CD14-positive monocyte (primary cell): Measurements from ENCODE around the gene PVALEF. TPM values are rescaled to one million over a fixed set of nuclear protein-coding genes. Genes with fewer than 3 reads are reported as not detected.
"Not testable (repeated sequence)": the region's sequence is repeated elsewhere in the genome, so short reads cannot be mapped to it uniquely, and the experiment has no call there.

Experiments used
- DNase-seq, 3 donors: peaks; one replicate each; pipeline ENCODE4 v3.0.0-alpha.2; 2011 to 2022
- H2AFZ ChIP-seq: 2 replicates; pipeline ENCODE4 v1.6.0; 2012; ENCODE audit warnings: mild to moderate bottlenecking, low read depth, low read length, inconsistent platforms; ENCODE audit not compliant: insufficient read depth, poor library complexity, severe bottlenecking
- H3K27ac ChIP-seq, 2 donors: 1 replicate in 1 of 2; 2 replicates in 1 of 2; pipeline ENCODE4 v1.5.1; 2012 to 2013; ENCODE audit warnings: low read length in 2 of 2, control low read depth in 1 of 2, inconsistent platforms in 1 of 2, low read depth in 1 of 2, mild to moderate bottlenecking in 1 of 2
- H3K27me3 ChIP-seq, 2 donors: one replicate each; pipeline versions ENCODE4 v1.6.0 to v1.6.1; 2011 to 2013; ENCODE audit warnings: low read length in 2 of 2; ENCODE audit not compliant: control insufficient read depth in 2 of 2, insufficient read depth in 2 of 2
- H3K36me3 ChIP-seq, 2 donors: replicated peaks in 1 of 2; 1 replicate in 1 of 2; 2 replicates in 1 of 2; pipeline versions ENCODE4 v1.5.1 to v1.6.1; 2012 to 2013; ENCODE audit warnings: low read length in 2 of 2, control low read depth in 1 of 2, inconsistent platforms in 1 of 2, mild to moderate bottlenecking in 1 of 2; ENCODE audit not compliant: insufficient read depth in 2 of 2, control insufficient read depth in 1 of 2
- H3K4me1 ChIP-seq, 2 donors: 1 replicate in 1 of 2; 2 replicates in 1 of 2; pipeline versions ENCODE4 v1.5.1 to v1.6.1; 2012 to 2013; ENCODE audit warnings: low read length in 2 of 2, control low read depth in 1 of 2, inconsistent platforms in 1 of 2, mild to moderate bottlenecking in 1 of 2, moderate library complexity in 1 of 2; ENCODE audit not compliant: insufficient read depth in 2 of 2, control insufficient read depth in 1 of 2
- H3K4me2 ChIP-seq: replicated peaks from 2 replicates; pipeline ENCODE3; 2012; ENCODE audit warnings: low read length, moderate library complexity, mild to moderate bottlenecking; ENCODE audit not compliant: poor library complexity, severe bottlenecking; ENCODE audit errors: extremely low read depth
- H3K4me3 ChIP-seq, 3 experiments: fragments of 200-600 bp in 1 of 3; sonication (generic) in 1 of 3; replicated peaks in 1 of 3; 1 replicate in 2 of 3; 2 replicates in 1 of 3; pipeline ENCODE4 v1.5.1; 2011 to 2013; ENCODE audit warnings: low read length in 3 of 3, mild to moderate bottlenecking in 3 of 3, control low read depth in 2 of 3, low read depth in 2 of 3, inconsistent platforms in 1 of 3, moderate library complexity in 1 of 3
- H3K79me2 ChIP-seq: 2 replicates; pipeline ENCODE4 v1.6.0; 2012; ENCODE audit warnings: mild to moderate bottlenecking, control low read depth, inconsistent platforms, low read length, moderate library complexity; ENCODE audit not compliant: insufficient read depth
- H3K9ac ChIP-seq: 2 replicates; pipeline ENCODE4 v1.6.0; 2017; ENCODE audit warnings: low read length, mild to moderate bottlenecking; ENCODE audit not compliant: insufficient read depth, poor library complexity, severe bottlenecking
- H3K9me3 ChIP-seq, 2 donors: replicated peaks in 1 of 2; 1 replicate in 1 of 2; 2 replicates in 1 of 2; pipeline versions ENCODE4 v1.5.1 to v1.6.1; 2012 to 2013; ENCODE audit warnings: low read length in 2 of 2, control low read depth in 1 of 2; ENCODE audit not compliant: control insufficient read depth in 1 of 2, insufficient read depth in 1 of 2
- H4K20me1 ChIP-seq: 2 replicates; pipeline ENCODE4 v1.6.0; 2012; ENCODE audit warnings: mild to moderate bottlenecking, low read length, control low read depth, moderate library complexity; ENCODE audit not compliant: insufficient read depth
- H3K27ac Mint-ChIP-seq, 7 donors: one replicate each; pipeline ENCODE4 v1.8.0; 2020; ENCODE audit warnings: mild to moderate bottlenecking in 7 of 7, mixed read lengths in 7 of 7, moderate library complexity in 6 of 7, inconsistent platforms in 2 of 7
- H3K27me3 Mint-ChIP-seq, 3 donors: one replicate each; pipeline ENCODE4 v1.8.0; 2021 to 2022; ENCODE audit warnings: low read depth in 3 of 3, mild to moderate bottlenecking in 3 of 3, mixed read lengths in 3 of 3, moderate library complexity in 3 of 3, inconsistent platforms in 1 of 3
- H3K36me3 Mint-ChIP-seq, 2 donors: one replicate each; pipeline ENCODE4 v1.8.0; 2020; ENCODE audit warnings: mixed read lengths in 2 of 2, inconsistent platforms in 1 of 2, mild to moderate bottlenecking in 1 of 2
- H3K4me1 Mint-ChIP-seq: one replicate; pipeline ENCODE4 v1.8.0; 2020; ENCODE audit warnings: mild to moderate bottlenecking, mixed read lengths
- H3K4me3 Mint-ChIP-seq, 2 donors: one replicate each; pipeline ENCODE4 v1.8.0; 2020; ENCODE audit warnings: mild to moderate bottlenecking in 2 of 2, mixed read lengths in 2 of 2, moderate library complexity in 1 of 2
- H3K9me3 Mint-ChIP-seq, 7 donors: one replicate each; pipeline ENCODE4 v1.8.0; 2020 to 2022; ENCODE audit warnings: mixed read lengths in 7 of 7, mild to moderate bottlenecking in 6 of 7, moderate library complexity in 6 of 7, inconsistent platforms in 2 of 7
- WGBS: methylation state at CpG from one replicate; pipeline ENCODE4 v1.1.5; 2013; ENCODE audit warnings: missing lambda C conversion rate; ENCODE audit not compliant: insufficient coverage; 5-methylcytosine and 5-hydroxymethylcytosine counted together
- intact Hi-C, 2 donors: fragments of 100-400 bp; cut with micrococcal nuclease; formaldehyde crosslinking; loops; one replicate each; pipeline versions ENCODE4 v1.15.0 to v1.15.1; 2023
- polyA plus RNA-seq, 3 donors: library from polyadenylated mRNA; depleted of rRNA in 1 of 3; unstranded in 2 of 3; stranded (reverse) in 1 of 3; fragments of 300-500 nt in 2 of 3; fragments of >200 nt in 1 of 3; fragmentation: Illumina TruSeq in 2 of 3; gene quantifications; 1 replicate in 2 of 3; 2 replicates in 1 of 3; pipeline ENCODE4 v1.2.3, GENCODE V29; 2012 to 2021
- TF ChIP-seq, protein P1 (sequence below): fragments of 200-600 bp; IDR thresholded peaks from one replicate; pipeline ENCODE4 v1.8.0; 2022; ENCODE audit warnings: antibody characterized with exemption, mild to moderate bottlenecking

PVALEF gene
- polyA plus RNA-seq, 3 donors, result not detected

- Histone ChIP-seq H3K4me3 (no peak overlapping the region), H3K27ac (no peak overlapping the region), H3K27me3 (no peaks in the 10 kb centered on the region), H3K36me3 (no peaks in the 10 kb centered on the region), H3K79me2 (peaks cover 10% of the 10 kb centered on the region), H2AFZ (no peak overlapping the region), H3K9ac (no peak overlapping the region), H3K4me2 (no peak overlapping the region), H3K9me3 (no peaks in the 10 kb centered on the region), H3K4me1 (peaks cover 11 to 26% of the 10 kb centered on the region in 2 donors), H4K20me1 (peaks cover 34% of the 10 kb centered on the region)
- TF ChIP-seq, protein P1, sequence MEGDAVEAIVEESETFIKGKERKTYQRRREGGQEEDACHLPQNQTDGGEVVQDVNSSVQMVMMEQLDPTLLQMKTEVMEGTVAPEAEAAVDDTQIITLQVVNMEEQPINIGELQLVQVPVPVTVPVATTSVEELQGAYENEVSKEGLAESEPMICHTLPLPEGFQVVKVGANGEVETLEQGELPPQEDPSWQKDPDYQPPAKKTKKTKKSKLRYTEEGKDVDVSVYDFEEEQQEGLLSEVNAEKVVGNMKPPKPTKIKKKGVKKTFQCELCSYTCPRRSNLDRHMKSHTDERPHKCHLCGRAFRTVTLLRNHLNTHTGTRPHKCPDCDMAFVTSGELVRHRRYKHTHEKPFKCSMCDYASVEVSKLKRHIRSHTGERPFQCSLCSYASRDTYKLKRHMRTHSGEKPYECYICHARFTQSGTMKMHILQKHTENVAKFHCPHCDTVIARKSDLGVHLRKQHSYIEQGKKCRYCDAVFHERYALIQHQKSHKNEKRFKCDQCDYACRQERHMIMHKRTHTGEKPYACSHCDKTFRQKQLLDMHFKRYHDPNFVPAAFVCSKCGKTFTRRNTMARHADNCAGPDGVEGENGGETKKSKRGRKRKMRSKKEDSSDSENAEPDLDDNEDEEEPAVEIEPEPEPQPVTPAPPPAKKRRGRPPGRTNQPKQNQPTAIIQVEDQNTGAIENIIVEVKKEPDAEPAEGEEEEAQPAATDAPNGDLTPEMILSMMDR, result no peak
- H3K9me3 Mint-ChIP-seq, result peaks cover 0 to 4% (median 0%) of the 10 kb centered on the region in 7 donors
- WGBS, result 94% methylated on average over 14 of the region's 17 CpGs
- intact Hi-C loops, result loop anchor here (2.0 to 5.0 kb wide), 5 partner anchors 43 to 338 kb away; partner anchors contain the start of gene CEP131 (in 1 of the 2)
- peaks cover 24% of the 10 kb centered on the region for H3K4me1 Mint-ChIP-seq
- peaks cover 8 to 22% of the 10 kb centered on the region in 2 donors for H3K36me3 Mint-ChIP-seq
- H3K27me3 Mint-ChIP-seq, result peaks cover 0 to 4% (median 2%) of the 10 kb centered on the region in 3 donors
- H3K4me3 Mint-ChIP-seq, result no peak overlapping the region
- no peak for DNase-seq
- peak overlapping the region in 3 of 7 donors; percentile 13 to 68 (median 28) for H3K27ac Mint-ChIP-seq
Observed at GRCh38 chr17:81143717-81144422, 21.4 kb upstream of the PVALEF start.

DNA sequence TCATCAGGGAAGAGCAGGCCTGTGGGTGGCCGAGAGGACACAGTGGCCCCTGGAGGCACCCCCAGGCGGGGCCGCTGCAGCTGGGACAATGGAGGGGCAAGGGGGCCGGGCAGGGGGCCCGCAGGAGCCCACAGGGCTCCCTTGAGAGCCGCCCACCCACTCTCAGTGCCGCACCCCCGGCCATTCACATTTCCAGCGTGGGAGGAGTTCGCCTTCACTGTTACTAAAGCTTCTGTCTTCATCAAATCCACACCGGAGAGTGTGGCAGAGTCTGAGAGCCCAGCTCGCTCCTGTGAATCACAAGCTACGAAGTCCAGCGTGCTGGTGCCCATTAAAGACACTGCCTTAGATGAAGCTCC lies 20.9 kb upstream of the PVALEF start:
- Histone ChIP-seq H3K4me3 (no peak overlapping the region), H3K4me1 (peaks cover 16 to 31% of the 10 kb centered on the region in 2 donors), H3K36me3 (no peaks in the 10 kb centered on the region), H3K4me2 (no peak overlapping the region), H3K9me3 (no peaks in the 10 kb centered on the region), H3K9ac (no peak overlapping the region), H3K27ac (no peak overlapping the region), H3K27me3 (no peaks in the 10 kb centered on the region), H2AFZ (no peak overlapping the region), H4K20me1 (peaks cover 29% of the 10 kb centered on the region), H3K79me2 (peaks cover 12% of the 10 kb centered on the region)
- TF ChIP-seq, protein P1, result no peak
- intact Hi-C loops, result loop anchor here (5.0 kb wide), 3 partner anchors 43 to 338 kb away; partner anchors contain the start of gene CEP131 (in 1 of the 2)
- peaks cover 8 to 24% of the 10 kb centered on the region in 2 donors for H3K36me3 Mint-ChIP-seq
- no peak overlapping the region for H3K27ac Mint-ChIP-seq
- peaks cover 0 to 4% (median 0%) of the 10 kb centered on the region in 7 donors for H3K9me3 Mint-ChIP-seq
- WGBS, result 96% methylated on average over 13 of the region's 14 CpGs
- H3K4me1 Mint-ChIP-seq, result peaks cover 29% of the 10 kb centered on the region
- no peak for DNase-seq
- peaks cover 0 to 4% (median 2%) of the 10 kb centered on the region in 3 donors for H3K27me3 Mint-ChIP-seq
- H3K4me3 Mint-ChIP-seq, result no peak overlapping the region

- H3K4me3 ChIP-seq, H3K36me3 ChIP-seq, H3K9me3 ChIP-seq, H3K27ac ChIP-seq, H3K27me3 ChIP-seq, H3K4me3 Mint-ChIP-seq, H2AFZ ChIP-seq, H3K9ac ChIP-seq, H3K4me2 ChIP-seq, H3K27me3 Mint-ChIP-seq, H3K9me3 Mint-ChIP-seq, intact Hi-C loops: not testable (repeated sequence)
- DNase-seq, result peak in 2 of 3 donors; percentile 34 to 59
- Mint-ChIP-seq H3K4me1 (peaks cover 47% of the 10 kb centered on the region), H3K27ac (peak overlapping the region in 5 of 7 donors; percentile 18 to 74 (median 52)), H3K36me3 (peaks cover 4 to 24% of the 10 kb centered on the region in 2 donors)
- Histone ChIP-seq H3K79me2 (peaks cover 24% of the 10 kb centered on the region), H4K20me1 (peaks cover 11% of the 10 kb centered on the region), H3K4me1 (peaks cover 33 to 49% of the 10 kb centered on the region in 2 donors)
- WGBS, result no CpG with 5 or more reads among the region's 10 CpGs
Observed at GRCh38 chr17:81146208-81146607, 19.1 kb upstream of the PVALEF start.
